Left renal cortex interstitium (tissue), 4 donors: ENCODE measurements around the gene CYP4F12. TPM values are rescaled to one million over a fixed set of nuclear protein-coding genes. Genes with fewer than 3 reads are reported as not detected.

Experiments
- DNase-seq, 4 donors: peaks; one replicate each; pipeline ENCODE4 v3.0.0-alpha.2; 2013; ENCODE audit warnings: low read depth in 4 of 4, low spot score in 2 of 4, missing footprints in 1 of 4
- polyA plus RNA-seq, 4 donors: library from polyadenylated mRNA; unstranded; fragments of 120-200 nt; gene quantifications; one replicate each; pipeline ENCODE4 v1.2.1, GENCODE V29; 2013; ENCODE audit not compliant: insufficient read length in 4 of 4

The CYP4F12 gene
- 1 to 10 TPM in 1 of 4 donors, under 1 TPM in 3; 0.41 to 2.0 (median 0.67) TPM for polyA plus RNA-seq

- DNase-seq: no peak
Observed at GRCh38 chr19:15672580-15673175, at the start of gene CYP4F12. CYP4F12 (plus strand) TSS chr19:15673087; CDS start chr19:15673530, 443 bp downstream.

GRCh38 chr19:15623711-15624318 is 49.1 kb upstream of the CYP4F12 start:
- DNase-seq: peak in 1 of 4 donors; percentile 13

- DNase-seq: no peak
Observed at GRCh38 chr19:15628236-15629002, 44.5 kb upstream of the CYP4F12 start.

- peak in 1 of 4 donors; percentile 12 for DNase-seq
Observed at GRCh38 chr19:15629003-15629880, 43.6 kb upstream of the CYP4F12 start.

GRCh38 chr19:15631817-15632216 is 41.1 kb upstream of the CYP4F12 start:
- DNase-seq: no peak

- no peak for DNase-seq
Observed at GRCh38 chr19:15633082-15633835, 39.6 kb upstream of the CYP4F12 start.

GRCh38 chr19:15634105-15634504 is 38.8 kb upstream of the CYP4F12 start:
- DNase-seq: no peak

- no peak for DNase-seq
Observed at GRCh38 chr19:15635016-15635805, 37.7 kb upstream of the CYP4F12 start.

GRCh38 chr19:15636026-15636425 is 36.9 kb upstream of the CYP4F12 start:
- DNase-seq: no peak

GRCh38 chr19:15639596-15639995 is 33.3 kb upstream of the CYP4F12 start:
- no peak for DNase-seq

GRCh38 chr19:15640294-15640903 is 32.5 kb upstream of the CYP4F12 start, which contains the start of gene CYP4F3:
CYP4F3 (plus strand) TSS chr19:15640897; CDS start chr19:15641416, 519 bp downstream.
- peak in 1 of 4 donors; percentile 7 for DNase-seq

- DNase-seq: no peak
Observed at GRCh38 chr19:15640904-15641597, 31.8 kb upstream of the CYP4F12 start.

GRCh38 chr19:15641901-15642491 is 30.9 kb upstream of the CYP4F12 start:
- DNase-seq: no peak

- no peak for DNase-seq
Observed at GRCh38 chr19:15642807-15643206, 30.1 kb upstream of the CYP4F12 start.

GRCh38 chr19:15643387-15643786 is 29.5 kb upstream of the CYP4F12 start:
- no peak for DNase-seq

GRCh38 chr19:15644066-15644741 is 28.7 kb upstream of the CYP4F12 start:
- no peak for DNase-seq

GRCh38 chr19:15644816-15645215 is 28.1 kb upstream of the CYP4F12 start:
- DNase-seq: no peak
